HG02973 (cell line): ENCODE results near the gene MYL5.
"Not testable (repeated sequence)": the region's sequence is repeated elsewhere in the genome, so short reads cannot be mapped to it uniquely, and the experiment has no call there.

Experiments
- ATAC-seq: cut with Tn5 transposase; IDR thresholded peaks from one replicate; pipeline ENCODE4 v1.9.1; 2021; ENCODE audit warnings: moderate library complexity; ENCODE audit not compliant: unreplicated experiment

MYL5 gene

DNA sequence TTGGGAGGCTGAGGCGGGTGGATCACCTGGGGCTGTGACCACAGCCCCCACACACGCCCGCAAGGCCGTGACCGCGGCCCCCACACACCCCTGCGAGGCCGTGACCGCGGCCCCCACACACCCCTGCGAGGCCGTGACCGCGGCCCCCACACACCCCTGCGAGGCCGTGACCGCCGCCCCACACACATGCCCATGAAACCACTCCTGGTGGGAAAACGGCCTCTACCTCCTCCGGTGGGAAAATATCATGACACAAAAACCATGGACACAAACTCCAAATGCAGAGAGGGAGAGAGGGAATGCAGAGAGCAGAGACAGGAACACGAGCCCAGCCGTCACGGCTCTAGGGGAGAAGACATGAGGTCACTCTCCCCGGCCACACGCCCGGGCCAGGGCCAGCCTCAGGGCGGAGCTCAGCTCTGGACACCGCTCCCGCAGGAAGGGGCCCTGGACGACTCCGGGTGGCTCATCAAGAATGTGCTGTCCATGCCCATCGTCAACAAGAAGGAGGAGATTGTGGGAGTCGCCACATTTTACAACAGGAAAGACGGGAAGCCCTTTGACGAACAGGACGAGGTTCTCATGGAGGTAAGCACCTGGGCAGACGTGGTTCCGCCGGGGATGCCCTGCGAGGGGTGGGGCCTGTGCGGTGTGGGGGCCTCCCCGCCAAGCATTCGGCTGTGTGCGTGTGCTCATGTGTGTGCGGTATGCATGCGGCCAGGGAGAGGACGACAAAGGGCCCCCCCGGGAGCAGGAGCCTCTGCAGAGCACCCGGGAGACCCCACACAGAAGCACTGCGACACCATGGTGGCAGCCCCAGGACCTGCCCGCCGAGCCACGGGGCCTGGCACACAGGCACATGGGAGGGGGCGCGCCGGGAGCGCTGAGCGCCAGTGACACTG is 17.7 kb upstream of the MYL5 start:
- no peak for ATAC-seq

DNA sequence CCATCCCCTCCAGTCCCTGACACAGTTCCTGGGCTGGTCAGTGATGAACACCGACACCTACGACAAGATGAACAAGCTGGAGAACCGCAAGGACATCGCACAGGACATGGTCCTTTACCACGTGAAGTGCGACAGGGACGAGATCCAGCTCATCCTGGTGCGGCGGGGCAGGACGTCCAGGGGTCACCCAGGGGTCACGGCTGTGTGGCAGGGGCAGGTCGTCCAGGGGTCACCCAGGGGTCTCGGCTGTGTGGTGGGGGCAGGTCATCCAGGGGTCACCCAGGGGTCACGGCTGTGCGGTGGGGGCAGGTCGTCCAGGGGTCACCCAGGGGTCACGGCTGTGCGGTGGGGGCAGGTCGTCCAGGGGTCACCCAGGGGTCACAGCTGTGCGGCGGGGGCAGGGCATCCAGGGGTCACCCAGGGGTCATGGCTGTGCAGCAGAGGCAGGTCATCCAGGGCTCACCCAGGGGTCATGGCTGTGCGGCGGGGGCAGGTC is 17.0 kb upstream of the MYL5 start:
- no peak for ATAC-seq

DNA sequence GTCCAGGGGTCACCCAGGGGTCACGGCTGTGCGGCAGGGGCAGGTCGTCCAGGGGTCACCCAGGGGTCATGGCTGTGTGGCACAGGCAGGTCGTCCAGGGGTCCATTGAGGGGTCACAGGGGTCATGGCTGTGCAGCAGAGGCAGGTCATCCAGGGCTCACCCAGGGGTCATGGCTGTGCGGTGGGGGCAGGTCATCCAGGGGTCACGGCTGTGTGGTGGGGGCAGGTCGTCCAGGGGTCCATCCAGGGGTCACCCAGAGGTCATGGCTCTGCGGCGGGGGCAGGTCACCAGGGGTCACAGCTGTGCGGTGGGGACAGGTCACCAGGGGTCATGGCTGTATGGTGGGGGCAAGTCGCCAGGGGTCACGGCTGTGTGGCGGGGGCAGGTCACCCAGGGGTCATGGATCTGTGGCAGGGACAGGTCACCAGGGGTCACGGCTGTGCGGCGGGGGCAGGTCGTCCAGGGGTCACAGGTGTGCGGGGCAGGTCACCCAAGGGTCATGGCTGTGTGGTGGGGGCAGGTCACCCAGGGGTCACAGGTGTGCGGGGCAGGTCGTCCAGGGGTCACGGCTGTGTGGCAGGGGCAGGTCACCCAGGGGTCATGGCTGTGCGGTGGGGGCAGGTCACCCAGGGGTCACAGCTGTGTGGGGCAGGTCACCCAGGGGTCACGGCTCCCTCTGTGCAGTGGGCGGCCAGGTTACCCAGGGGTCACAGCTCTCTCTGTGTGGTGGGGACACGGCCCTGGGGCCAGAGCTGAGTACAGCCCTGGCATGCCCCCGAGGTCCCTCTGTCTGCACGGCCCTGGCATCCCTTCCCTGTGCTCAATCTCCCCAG is 16.3 kb upstream of the MYL5 start:
- no peak for ATAC-seq

DNA sequence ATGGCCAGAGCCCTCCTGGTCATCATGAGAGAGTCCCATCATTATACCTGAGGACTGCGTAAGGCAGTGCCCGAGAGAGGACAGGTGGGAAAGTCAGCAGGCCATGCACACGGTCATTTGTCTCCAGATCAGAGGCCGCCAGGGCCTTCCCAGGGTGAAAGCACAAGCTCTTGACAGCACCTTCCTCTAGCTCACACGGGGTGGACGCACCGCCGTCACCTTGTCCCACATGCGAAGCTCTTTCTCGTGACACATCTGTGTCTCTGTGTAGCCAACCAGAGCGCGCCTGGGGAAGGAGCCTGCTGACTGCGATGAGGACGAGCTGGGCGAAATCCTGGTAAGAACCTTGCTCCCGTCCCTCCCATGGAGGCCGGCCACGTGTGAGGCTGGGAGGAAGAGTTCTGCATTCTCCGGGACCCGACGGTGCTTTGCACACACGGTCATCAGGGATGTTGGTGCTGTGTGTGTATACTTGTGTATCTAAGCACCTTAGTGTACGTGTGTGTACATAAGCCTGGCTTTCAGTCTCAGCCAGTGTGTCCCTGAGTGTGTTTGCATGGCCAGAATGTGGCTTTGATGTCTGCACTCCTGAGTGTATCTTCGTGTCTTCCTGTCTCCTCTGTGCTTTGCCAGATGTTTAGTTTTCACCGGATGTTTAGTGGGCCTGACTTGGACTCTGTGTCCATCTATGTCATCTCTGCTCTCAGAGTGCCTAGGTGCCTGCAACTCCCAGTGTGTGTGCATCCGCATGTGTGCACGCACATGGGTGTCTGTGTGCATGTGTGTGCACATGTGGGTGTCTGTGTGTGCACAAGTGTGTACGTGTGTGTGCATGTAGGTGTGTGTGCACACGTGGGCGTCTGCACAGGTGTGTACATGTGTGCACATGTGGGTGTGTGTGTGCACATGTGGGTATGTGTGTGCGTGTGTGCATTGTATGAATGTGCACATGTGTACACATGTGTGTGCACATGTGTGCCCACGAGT is 15.4 kb upstream of the MYL5 start:
- ATAC-seq: no peak

DNA sequence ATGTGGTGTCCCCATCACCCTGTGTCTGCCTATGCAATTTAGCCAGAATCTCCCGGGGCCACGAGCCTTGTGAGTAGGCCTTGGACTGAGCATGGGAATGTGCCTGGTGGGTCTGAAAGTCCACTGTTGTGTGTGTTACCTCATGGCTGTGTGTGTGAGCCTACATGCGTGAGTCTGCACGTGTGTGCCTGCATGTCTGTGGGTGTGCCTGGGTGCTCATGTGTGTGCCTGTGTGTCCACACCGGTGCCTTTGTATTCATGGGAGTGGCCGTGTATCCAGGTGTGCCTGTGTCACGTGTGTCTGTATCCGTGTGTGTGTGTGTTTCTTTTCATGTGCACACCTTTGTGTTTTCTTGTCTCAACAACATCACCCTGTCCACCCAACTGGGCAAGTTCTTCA is 14.5 kb upstream of the MYL5 start:
- ATAC-seq: no peak

GRCh38 chr4:660401-660800 is 13.9 kb upstream of the MYL5 start:
- no peak for ATAC-seq

DNA sequence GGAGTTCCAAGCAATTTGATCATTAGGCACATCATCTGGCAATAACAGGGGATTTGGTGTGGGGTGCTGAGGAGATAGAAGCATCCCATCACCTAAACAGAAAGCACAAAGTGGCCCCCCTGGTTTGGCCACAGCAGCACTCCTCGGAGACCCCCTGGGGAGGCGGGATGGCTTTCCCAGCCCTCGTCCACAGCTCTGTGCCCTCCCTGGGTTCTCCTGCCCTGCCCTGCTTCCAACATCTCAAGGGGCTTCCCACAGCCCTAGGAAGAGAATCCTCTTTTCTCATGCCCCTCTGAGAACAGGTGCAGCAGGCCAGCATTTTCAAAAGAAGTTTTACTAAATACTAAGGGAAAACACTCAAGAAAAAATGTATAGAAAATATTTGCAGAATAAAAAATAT is 13.1 kb upstream of the MYL5 start:
- no peak for ATAC-seq

- ATAC-seq: no peak
Measured at GRCh38 chr4:661881-662761, 12.2 kb upstream of the MYL5 start.

DNA sequence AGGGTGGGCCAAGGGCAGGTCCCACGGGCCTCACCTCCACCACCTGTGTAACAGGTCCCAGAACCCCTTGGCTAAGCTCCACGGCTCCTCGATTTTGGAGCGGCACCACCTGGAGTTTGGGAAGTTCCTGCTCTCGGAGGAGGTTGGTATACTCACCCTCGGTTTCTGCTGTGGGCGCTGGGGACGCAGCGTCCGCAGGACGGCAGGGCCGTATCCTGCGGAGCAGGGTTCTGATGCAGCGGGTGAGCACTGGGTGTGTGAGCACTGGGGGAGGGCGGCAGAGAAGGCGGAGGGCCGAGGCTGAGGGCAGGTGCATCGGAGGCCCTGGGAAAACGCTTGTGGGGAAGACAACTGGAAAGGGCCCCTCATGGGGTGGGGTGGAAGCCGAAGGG is 11.3 kb upstream of the MYL5 start:
- no peak for ATAC-seq

DNA sequence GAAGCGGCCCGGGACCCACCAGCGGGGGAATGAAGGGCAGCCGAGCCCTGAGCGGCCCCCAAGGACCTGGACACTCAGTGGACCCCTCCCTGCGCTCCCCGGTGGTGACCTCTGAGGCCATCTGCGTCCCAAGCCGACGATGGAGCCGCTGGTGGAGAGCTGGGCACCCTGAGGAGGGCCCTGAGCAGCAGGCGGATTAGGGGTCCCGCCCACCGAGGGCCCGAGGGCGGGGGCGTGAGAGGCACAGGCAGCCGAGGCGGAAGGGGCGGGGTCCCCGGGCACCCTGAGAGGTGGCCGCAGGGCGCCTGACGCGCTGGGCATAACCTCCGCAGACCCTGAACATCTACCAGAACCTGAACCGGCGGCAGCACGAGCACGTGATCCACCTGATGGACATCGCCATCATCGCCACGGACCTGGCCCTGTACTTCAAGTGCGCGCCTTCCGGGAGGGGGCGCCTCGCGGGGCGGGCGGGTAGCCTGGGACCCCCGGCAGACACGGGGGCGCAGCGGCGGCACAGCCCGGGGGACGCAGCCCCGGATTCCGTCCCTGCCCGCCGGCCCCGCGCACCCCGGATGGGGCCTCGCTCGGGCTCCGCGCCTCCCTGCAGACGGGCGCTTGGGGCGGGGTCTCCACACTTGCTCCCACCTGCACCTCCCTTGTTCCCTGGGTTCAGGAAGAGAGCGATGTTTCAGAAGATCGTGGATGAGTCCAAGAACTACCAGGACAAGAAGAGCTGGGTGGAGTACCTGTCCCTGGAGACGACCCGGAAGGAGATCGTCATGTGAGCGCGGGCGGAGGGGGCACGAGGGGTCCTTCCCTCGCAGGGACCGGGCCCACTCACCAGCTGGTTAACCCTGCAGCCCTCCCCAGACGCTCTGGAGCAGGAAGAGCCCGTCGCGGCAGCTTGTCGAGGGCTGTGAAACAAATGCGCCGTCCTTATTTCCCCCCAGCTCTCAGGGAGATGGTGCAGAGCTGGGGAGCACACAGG is 10.6 kb upstream of the MYL5 start:
- no peak for ATAC-seq

GRCh38 chr4:664713-665231 is 9.6 kb upstream of the MYL5 start:
- ATAC-seq: no peak

GRCh38 chr4:665381-665750 is 9.0 kb upstream of the MYL5 start:
- no peak for ATAC-seq

DNA sequence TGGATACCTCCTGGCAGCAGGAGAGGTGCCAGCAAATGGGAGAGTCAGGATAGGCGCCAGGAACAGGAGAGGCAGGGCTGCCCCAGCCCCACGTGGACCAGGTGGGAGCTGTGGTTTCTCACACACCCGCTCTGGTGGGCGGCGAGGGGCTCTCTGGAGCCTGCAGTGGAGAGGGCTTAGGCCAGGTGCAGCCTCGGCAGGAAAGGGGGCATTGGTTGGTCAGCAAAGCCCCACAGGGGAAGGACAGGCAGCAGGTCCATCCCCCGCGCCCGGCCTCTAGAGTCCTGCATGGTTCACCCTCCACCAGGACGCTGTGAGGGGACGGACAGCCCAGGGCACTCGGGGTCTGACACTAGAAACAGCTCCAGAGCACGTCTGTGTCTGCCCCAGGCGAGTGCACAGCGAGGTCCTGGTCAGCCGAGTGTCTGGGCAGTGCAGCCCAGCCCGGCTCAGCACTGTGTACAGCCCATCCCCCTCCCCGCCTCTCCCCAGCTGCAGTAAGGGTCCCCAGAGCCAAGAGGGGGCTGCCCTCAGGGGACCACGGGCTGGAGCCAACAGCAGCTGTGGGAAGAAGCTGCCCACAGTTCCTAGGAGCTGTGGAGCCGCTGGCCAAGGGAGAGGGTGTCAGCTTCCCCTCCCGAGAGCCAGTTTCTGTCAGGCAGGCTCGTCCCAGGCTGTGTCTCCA is 8.4 kb upstream of the MYL5 start:
- ATAC-seq: no peak

- ATAC-seq: no peak
Measured at GRCh38 chr4:666436-666810, 7.9 kb upstream of the MYL5 start.

DNA sequence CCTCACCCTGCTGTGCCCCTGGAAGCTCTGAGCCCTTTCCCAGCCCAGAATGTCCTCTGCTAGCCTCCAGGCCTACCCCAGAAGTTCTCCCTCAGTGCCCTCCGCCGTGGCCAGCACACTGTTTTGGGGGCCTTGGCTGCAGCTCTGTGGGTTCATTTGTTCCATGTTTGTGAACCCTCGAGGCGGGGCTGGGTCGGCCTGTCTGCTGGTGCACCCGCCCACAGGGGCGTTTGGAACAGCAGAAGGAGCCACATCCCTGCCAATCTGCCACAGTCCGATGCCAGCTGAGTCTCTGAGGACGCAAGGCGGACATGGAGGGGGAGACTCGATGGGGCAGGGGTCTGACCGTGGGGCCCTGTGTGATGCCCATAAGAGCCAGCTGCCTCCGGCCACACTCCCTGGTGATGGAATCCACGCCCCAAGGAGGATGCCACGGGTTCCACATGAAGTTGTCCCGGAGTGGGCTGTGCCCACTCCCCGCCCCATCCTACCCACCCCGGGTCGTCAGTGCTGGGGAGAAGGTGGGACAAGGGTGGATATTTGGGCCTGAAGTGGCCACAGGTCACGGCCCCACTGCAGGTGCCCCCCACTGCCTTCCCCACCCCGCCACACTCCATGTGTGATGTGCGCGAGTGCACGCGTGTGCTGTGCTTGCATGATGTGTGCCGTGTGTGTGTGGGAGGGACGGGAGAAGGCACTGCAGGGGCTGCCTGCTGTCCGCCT is 7.4 kb upstream of the MYL5 start:
- no peak for ATAC-seq

DNA sequence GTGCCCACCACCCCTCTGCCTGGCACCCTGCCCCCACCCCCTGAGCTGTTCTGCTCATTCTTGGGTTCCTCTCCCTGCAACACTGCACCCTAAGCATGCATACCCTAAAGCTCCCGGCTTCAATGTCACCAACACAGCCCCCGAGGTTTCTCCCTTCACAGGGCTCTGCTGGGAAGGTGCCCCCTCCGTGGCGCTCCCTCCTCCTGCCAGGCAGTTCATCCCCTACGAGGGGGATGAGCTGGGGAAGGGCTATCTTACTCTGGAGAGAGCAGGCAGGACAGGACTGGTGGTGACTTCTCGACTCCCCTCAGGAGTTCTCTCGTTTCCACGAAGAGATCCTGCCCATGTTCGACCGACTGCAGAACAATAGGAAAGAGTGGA is 6.8 kb upstream of the MYL5 start:
- no peak for ATAC-seq

DNA sequence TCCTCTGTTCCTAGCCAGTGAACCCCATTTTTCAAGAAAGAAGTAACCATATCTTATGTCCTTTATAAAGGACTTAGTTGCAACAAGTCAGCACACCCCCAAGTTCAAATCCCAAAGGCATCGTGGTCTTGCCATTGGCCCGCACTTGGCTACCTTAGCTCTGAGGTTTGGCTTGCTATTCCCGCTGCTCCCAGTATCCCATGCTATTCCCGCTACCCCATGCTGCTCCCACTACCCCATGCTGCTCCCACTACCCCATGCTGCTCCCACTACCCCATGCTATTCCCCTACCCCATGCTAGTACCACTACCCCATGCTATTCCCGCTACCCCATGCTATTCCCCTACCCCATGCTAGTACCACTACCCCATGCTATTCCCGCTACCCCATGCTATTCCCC is 6.1 kb upstream of the MYL5 start:
- ATAC-seq: not testable (repeated sequence)
